Neural progenitor cell (in vitro differentiated cells): ENCODE data around the gene COQ2.

Source experiments
- EZH2 ChIP-seq: fragments of 200-600 bp; sonication (generic); IDR thresholded peaks from 2 replicates; pipeline ENCODE4 v1.6.1; 2017; ENCODE audit warnings: antibody characterized with exemption, mild to moderate bottlenecking, moderate library complexity
- EZH2phosphoT487 ChIP-seq: fragments of 200-600 bp; sonication (generic); IDR thresholded peaks from 2 replicates; pipeline ENCODE4 v1.6.1; 2017; ENCODE audit warnings: antibody characterized with exemption
- TF ChIP-seq, protein P1 (sequence below): fragments of 200-600 bp; sonication (generic); IDR thresholded peaks from 2 replicates; pipeline ENCODE4 v1.5.1; 2017; ENCODE audit warnings: antibody characterized with exemption, mild to moderate bottlenecking

DNA sequence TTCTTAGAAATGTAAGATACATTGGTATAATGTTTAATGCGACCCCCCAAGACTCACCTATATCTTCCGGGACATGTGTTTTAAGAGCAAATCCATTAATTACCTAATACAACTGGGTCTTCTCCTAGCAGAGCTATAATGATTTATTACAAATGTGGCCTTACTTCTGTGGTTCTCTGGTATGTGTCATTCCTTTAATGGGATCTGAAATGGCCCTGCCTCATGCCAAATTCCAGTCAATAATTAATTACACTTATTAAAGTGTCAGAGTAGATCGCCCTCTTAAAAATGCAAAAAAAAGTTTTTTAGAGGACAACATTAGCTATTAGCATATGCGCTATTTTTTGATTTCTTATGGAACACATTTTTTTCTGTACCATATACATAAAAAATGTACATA, 33.1 kb upstream of the COQ2 start:
- TF ChIP-seq, protein P1, sequence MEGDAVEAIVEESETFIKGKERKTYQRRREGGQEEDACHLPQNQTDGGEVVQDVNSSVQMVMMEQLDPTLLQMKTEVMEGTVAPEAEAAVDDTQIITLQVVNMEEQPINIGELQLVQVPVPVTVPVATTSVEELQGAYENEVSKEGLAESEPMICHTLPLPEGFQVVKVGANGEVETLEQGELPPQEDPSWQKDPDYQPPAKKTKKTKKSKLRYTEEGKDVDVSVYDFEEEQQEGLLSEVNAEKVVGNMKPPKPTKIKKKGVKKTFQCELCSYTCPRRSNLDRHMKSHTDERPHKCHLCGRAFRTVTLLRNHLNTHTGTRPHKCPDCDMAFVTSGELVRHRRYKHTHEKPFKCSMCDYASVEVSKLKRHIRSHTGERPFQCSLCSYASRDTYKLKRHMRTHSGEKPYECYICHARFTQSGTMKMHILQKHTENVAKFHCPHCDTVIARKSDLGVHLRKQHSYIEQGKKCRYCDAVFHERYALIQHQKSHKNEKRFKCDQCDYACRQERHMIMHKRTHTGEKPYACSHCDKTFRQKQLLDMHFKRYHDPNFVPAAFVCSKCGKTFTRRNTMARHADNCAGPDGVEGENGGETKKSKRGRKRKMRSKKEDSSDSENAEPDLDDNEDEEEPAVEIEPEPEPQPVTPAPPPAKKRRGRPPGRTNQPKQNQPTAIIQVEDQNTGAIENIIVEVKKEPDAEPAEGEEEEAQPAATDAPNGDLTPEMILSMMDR, result no peak
- TF ChIP-seq EZH2phosphoT487 (no peak), EZH2 (no peak)
